Stomach (tissue), 4 donors: ENCODE results near the gene OCLN.

Experiments
- CTCF ChIP-seq, 7 experiments: fragments of 450-650 bp in 4 of 7; fragments of 200-600 bp in 3 of 7; sonication (generic) in 3 of 7; IDR thresholded peaks; one replicate each; pipeline ENCODE4 v1.5.1; 2016 to 2019; ENCODE audit warnings: antibody characterized with exemption in 7 of 7, control low read depth in 2 of 7, mild to moderate bottlenecking in 1 of 7
- EP300 ChIP-seq: sonication (generic); formaldehyde crosslinking; IDR thresholded peaks from one replicate; pipeline ENCODE4 v1.6.1; 2017; ENCODE audit warnings: antibody characterized with exemption
- POLR2A ChIP-seq, 4 donors: fragments of 450-650 bp; IDR thresholded peaks; one replicate each; pipeline ENCODE4 v1.6.1; 2016; ENCODE audit warnings: antibody characterized with exemption in 4 of 4, control low read depth in 2 of 4, mild to moderate bottlenecking in 1 of 4, moderate library complexity in 1 of 4
- POLR2AphosphoS5 ChIP-seq, 3 donors: sonication (generic); formaldehyde crosslinking; IDR thresholded peaks; one replicate each; pipeline ENCODE4 v1.6.1; 2016; ENCODE audit warnings: antibody characterized with exemption in 3 of 3

GRCh38 chr5:69504036-69504435 lies 11.4 kb downstream of the OCLN start:
- TF ChIP-seq CTCF (IDR thresholded peaks at IDR 0.05) (no peak), POLR2A (IDR thresholded peaks at IDR 0.05) (no peak), POLR2AphosphoS5 (IDR thresholded peaks at IDR 0.05) (no peak), EP300 (no peak)
